B cell (primary cell): Measurements from ENCODE around the gene FBXO41. TPM values are rescaled to one million over a fixed set of nuclear protein-coding genes. Genes with fewer than 3 reads are reported as not detected.
"Not testable (repeated sequence)": the region's sequence is repeated elsewhere in the genome, so short reads cannot be mapped to it uniquely, and the experiment has no call there.

Experiments used
- ATAC-seq: fragments of 200-7000 bp; cut with Tn5 transposase; one replicate; pipeline ENCODE4 v1.10.0; 2021; ENCODE audit warnings: low read depth, mild to moderate bottlenecking, moderate number of reproducible peaks, moderate library complexity
- CTCF ChIA-PET: fragments of 350-600 bp; sonication (Branson Sonifier 250); formaldehyde crosslinking; loops from one replicate; lab custom pipeline; 2021; ENCODE audit warnings: antibody characterized with exemption, inconsistent platforms; lab: Charles Lee
- POLR2A ChIA-PET: fragments of 350-600 bp; sonication (Branson Sonifier 250); formaldehyde crosslinking; loops from one replicate; lab custom pipeline; 2021; ENCODE audit warnings: antibody characterized with exemption; lab: Charles Lee
- DNase-seq: peaks from one replicate; pipeline ENCODE4 v3.0.0; 2013
- H2AFZ ChIP-seq: 2 replicates; pipeline ENCODE4 v1.6.1; 2012; ENCODE audit warnings: mild to moderate bottlenecking, low read depth, low read length; ENCODE audit not compliant: insufficient read depth, poor library complexity, severe bottlenecking
- H3K27ac ChIP-seq, 2 donors: 1 replicate in 1 of 2; 2 replicates in 1 of 2; pipeline ENCODE4 v1.5.1; 2012 to 2013; ENCODE audit warnings: low read length in 2 of 2, mild to moderate bottlenecking in 2 of 2, moderate library complexity in 1 of 2
- H3K27me3 ChIP-seq, 4 experiments: fragments of 200-600 bp in 1 of 4; sonication (generic) in 1 of 4; replicated peaks in 1 of 4; 1 replicate in 2 of 4; 2 replicates in 2 of 4; pipeline versions ENCODE4 v1.6.1 to v1.7.0; 2013 to 2016; ENCODE audit warnings: low read length in 3 of 4, mild to moderate bottlenecking in 2 of 4, mixed read lengths in 1 of 4, moderate library complexity in 1 of 4; ENCODE audit not compliant: insufficient read depth in 4 of 4, control insufficient read depth in 3 of 4; ENCODE audit errors: control extremely low read depth in 1 of 4
- H3K36me3 ChIP-seq, 2 experiments: replicated peaks in 1 of 2; 1 replicate in 1 of 2; 2 replicates in 1 of 2; pipeline versions ENCODE4 v1.6.1 to v1.7.1; 2013; ENCODE audit warnings: low read length in 1 of 2; ENCODE audit not compliant: insufficient read depth in 2 of 2, control insufficient read depth in 1 of 2; ENCODE audit errors: control extremely low read depth in 1 of 2, extremely low read depth in 1 of 2
- H3K4me1 ChIP-seq, 2 donors: fragments of 200-600 bp in 1 of 2; sonication (generic) in 1 of 2; 1 replicate in 1 of 2; 2 replicates in 1 of 2; pipeline versions ENCODE4 v1.5.1 to v1.6.1; 2013 to 2017; ENCODE audit warnings: low read length in 2 of 2; ENCODE audit not compliant: control insufficient read depth in 2 of 2, insufficient read depth in 2 of 2
- H3K4me2 ChIP-seq: replicated peaks from 2 replicates; pipeline ENCODE3; 2012; ENCODE audit warnings: mild to moderate bottlenecking, low read depth, low read length; ENCODE audit not compliant: poor library complexity, severe bottlenecking
- H3K4me3 ChIP-seq, 5 experiments: fragments of 200-600 bp in 1 of 5; sonication (generic) in 1 of 5; 1 replicate in 3 of 5; 2 replicates in 2 of 5; pipeline versions ENCODE4 v1.5.1 to v1.7.0; 2011 to 2016; ENCODE audit warnings: low read length in 4 of 5, mild to moderate bottlenecking in 4 of 5, low read depth in 2 of 5, control low read depth in 1 of 5, moderate library complexity in 1 of 5; ENCODE audit not compliant: insufficient read depth in 1 of 5; ENCODE audit errors: control extremely low read depth in 1 of 5, extremely low read depth in 1 of 5
- H3K79me2 ChIP-seq: fragments of 200-600 bp; sonication (generic); one replicate; pipeline ENCODE4 v1.6.0; 2016; ENCODE audit warnings: low read length; ENCODE audit not compliant: control insufficient read depth, insufficient read depth
- H3K9ac ChIP-seq: fragments of 200-600 bp; sonication (generic); 2 replicates; pipeline ENCODE4 v1.6.1; 2017; ENCODE audit warnings: mild to moderate bottlenecking, low read length, moderate library complexity
- H3K9me3 ChIP-seq, 3 donors: one replicate each; pipeline versions ENCODE4 v1.6.1 to v1.7.1; 2013; ENCODE audit warnings: low read length in 2 of 3; ENCODE audit not compliant: control insufficient read depth in 2 of 3, insufficient read depth in 1 of 3; ENCODE audit errors: control extremely low read depth in 1 of 3
- H4K20me1 ChIP-seq: 2 replicates; pipeline ENCODE4 v1.6.0; 2012; ENCODE audit warnings: mild to moderate bottlenecking, low read length; ENCODE audit not compliant: insufficient read depth, control insufficient read depth, poor library complexity, severe bottlenecking
- H3K27ac Mint-ChIP-seq: one replicate; pipeline ENCODE4 v1.8.0; 2021; ENCODE audit warnings: mixed read lengths
- H3K27me3 Mint-ChIP-seq: one replicate; pipeline ENCODE4 v1.8.0; 2021; ENCODE audit warnings: mixed read lengths
- H3K4me1 Mint-ChIP-seq: one replicate; pipeline ENCODE4 v1.8.0; 2021; ENCODE audit warnings: mixed read lengths
- H3K4me3 Mint-ChIP-seq: one replicate; pipeline ENCODE4 v1.8.0; 2021; ENCODE audit warnings: mixed read lengths
- H3K9me3 Mint-ChIP-seq: one replicate; pipeline ENCODE4 v1.8.0; 2022; ENCODE audit warnings: mixed read lengths; ENCODE audit not compliant: insufficient read depth
- EZH2 ChIP-seq: IDR thresholded peaks from 2 replicates; pipeline ENCODE4 v1.6.1; 2012; ENCODE audit warnings: borderline replicate concordance, low read depth, mild to moderate bottlenecking, moderate library complexity, low read length; ENCODE audit not compliant: insufficient read depth, poor library complexity, severe bottlenecking
- WGBS: methylation state at CpG from one replicate; pipeline ENCODE4 v1.1.5; 2013; ENCODE audit warnings: missing lambda C conversion rate; ENCODE audit not compliant: insufficient coverage; 5-methylcytosine and 5-hydroxymethylcytosine counted together
- intact Hi-C: fragments of 100-400 bp; cut with micrococcal nuclease; formaldehyde crosslinking; loops from one replicate; pipeline ENCODE4 v1.10.0; 2022
- polyA plus RNA-seq: library from polyadenylated mRNA; depleted of rRNA; stranded (reverse); fragments of >200 nt; gene quantifications from 2 replicates; pipeline ENCODE4 v1.2.3, GENCODE V29; 2012
- total RNA-seq, 2 donors: library from RNA; stranded (reverse); fragments of 120-200 nt in 1 of 2; gene quantifications; 1 replicate in 1 of 2; 2 replicates in 1 of 2; pipeline versions ENCODE4 v1.2.3 to v1.2.4, GENCODE V29; 2013 to 2022
- TF ChIP-seq, protein P1 (sequence below): fragments of 200-600 bp; IDR thresholded peaks from one replicate; pipeline ENCODE4 v1.8.0; 2022; ENCODE audit warnings: antibody characterized with exemption, mild to moderate bottlenecking

FBXO41 gene
- total and polyA plus RNA-seq, 2 donors (not counting 1 experiment from before 2014, with no cell fraction given), result 25.2 to 29.6 TPM

DNA sequence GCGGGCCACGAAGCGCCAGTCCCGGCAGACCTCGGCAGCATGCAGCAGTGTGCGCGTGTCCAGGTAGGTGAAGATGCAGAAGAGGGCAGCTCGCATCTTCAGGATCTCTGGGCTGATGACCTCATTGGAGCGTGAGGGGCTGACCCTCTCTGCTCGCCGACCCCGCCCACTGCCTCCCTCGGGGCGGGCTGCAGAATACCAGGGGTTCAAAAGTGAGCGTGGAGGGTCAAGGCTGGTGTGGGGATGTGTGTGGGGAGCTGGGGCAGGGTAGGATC lies 20.0 kb downstream of the FBXO41 start:
- Mint-ChIP-seq H3K4me1 (peaks cover 14% of the 10 kb centered on the region), H3K9me3 (no peaks in the 10 kb centered on the region), H3K27me3 (no peaks in the 10 kb centered on the region), H3K4me3 (no peak overlapping the region), H3K27ac (no peak overlapping the region)
- no peak overlapping the region for H3K4me3 ChIP-seq
- H3K4me2 ChIP-seq, result no peak overlapping the region
- H2AFZ ChIP-seq, result no peak overlapping the region
- intact Hi-C loops, result no loop called here
- WGBS, result 95% methylated on average over 14 of the region's 15 CpGs
- no peaks in the 10 kb centered on the region for H3K27me3 ChIP-seq
- no peaks in the 10 kb centered on the region for H3K4me1 ChIP-seq
- no peak for ATAC-seq
- ChIA-PET POLR2A (no interaction called here), CTCF (no interaction called here)
- peaks cover 0 to 19% of the 10 kb centered on the region in 2 experiments for H3K36me3 ChIP-seq
- H3K79me2 ChIP-seq, result peaks cover 24% of the 10 kb centered on the region
- H3K9me3 ChIP-seq, result no peaks in the 10 kb centered on the region
- TF ChIP-seq EZH2, result no peak
- TF ChIP-seq, protein P1, sequence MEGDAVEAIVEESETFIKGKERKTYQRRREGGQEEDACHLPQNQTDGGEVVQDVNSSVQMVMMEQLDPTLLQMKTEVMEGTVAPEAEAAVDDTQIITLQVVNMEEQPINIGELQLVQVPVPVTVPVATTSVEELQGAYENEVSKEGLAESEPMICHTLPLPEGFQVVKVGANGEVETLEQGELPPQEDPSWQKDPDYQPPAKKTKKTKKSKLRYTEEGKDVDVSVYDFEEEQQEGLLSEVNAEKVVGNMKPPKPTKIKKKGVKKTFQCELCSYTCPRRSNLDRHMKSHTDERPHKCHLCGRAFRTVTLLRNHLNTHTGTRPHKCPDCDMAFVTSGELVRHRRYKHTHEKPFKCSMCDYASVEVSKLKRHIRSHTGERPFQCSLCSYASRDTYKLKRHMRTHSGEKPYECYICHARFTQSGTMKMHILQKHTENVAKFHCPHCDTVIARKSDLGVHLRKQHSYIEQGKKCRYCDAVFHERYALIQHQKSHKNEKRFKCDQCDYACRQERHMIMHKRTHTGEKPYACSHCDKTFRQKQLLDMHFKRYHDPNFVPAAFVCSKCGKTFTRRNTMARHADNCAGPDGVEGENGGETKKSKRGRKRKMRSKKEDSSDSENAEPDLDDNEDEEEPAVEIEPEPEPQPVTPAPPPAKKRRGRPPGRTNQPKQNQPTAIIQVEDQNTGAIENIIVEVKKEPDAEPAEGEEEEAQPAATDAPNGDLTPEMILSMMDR, result no peak
- H4K20me1 ChIP-seq, result peaks cover 5% of the 10 kb centered on the region
- no peak for DNase-seq
- H3K9ac ChIP-seq, result no peak overlapping the region
- H3K27ac ChIP-seq, result no peak overlapping the region

DNA sequence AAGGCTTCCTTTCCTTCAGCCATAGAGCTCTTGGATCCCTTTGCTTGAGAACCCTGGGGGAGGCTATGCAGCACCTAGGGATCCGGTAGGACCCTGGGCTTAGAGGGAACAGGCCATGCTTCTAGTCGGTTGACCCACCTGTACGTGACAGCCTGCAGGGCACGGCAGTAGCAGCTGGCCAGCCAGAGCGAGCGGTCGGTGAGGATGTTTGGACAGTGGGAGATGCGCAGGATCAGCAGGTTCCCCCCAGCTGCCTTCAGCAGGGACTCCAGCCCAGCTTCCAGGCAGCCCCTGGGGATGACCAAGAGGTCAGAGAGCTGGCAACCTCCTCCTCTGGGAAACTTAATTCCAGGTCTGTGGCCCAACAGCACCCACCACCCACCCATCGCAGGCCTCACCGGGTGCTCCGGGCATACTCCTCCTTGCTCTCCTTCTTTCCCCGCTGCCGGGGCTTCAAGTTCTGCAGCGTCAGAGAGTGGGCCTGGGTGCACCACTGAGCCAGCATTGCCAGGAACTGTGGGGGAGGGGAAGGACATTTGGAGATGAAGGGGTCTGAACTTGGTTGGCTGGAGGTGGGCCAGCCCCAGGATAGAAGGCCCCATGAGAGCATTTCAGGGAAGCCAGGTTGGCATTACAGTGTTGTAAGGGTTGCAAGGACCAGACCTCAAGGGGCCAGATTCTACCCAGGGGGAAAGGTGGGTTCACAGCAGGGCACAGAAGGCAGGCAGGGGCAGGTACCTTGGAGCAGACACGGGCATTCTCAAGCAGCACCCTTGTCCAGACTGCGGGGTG lies 20.5 kb downstream of the FBXO41 start:
- H3K9ac ChIP-seq, result no peak overlapping the region
- H2AFZ ChIP-seq, result no peak overlapping the region
- no peaks in the 10 kb centered on the region for H3K4me1 ChIP-seq
- ChIA-PET POLR2A (no interaction called here), CTCF (no interaction called here)
- no peak for TF ChIP-seq EZH2
- TF ChIP-seq, protein P1, result no peak
- ATAC-seq (no peak), DNase-seq (no peak)
- no peak overlapping the region for H3K4me2 ChIP-seq
- intact Hi-C loops, result no loop called here
- H3K4me3 Mint-ChIP-seq, result no peak overlapping the region
- no peak overlapping the region for H3K27ac Mint-ChIP-seq
- no peaks in the 10 kb centered on the region for H3K9me3 Mint-ChIP-seq
- H4K20me1 ChIP-seq, result peaks cover 3% of the 10 kb centered on the region
- 98% methylated on average over 16 of the region's 16 CpGs for WGBS
- H3K4me1 Mint-ChIP-seq, result peaks cover 14% of the 10 kb centered on the region
- peaks cover 0 to 25% of the 10 kb centered on the region in 2 experiments for H3K36me3 ChIP-seq
- no peaks in the 10 kb centered on the region for H3K9me3 ChIP-seq
- no peaks in the 10 kb centered on the region for H3K27me3 Mint-ChIP-seq
- peaks cover 22% of the 10 kb centered on the region for H3K79me2 ChIP-seq
- no peak overlapping the region for H3K4me3 ChIP-seq
- H3K27me3 ChIP-seq, result no peaks in the 10 kb centered on the region
- H3K27ac ChIP-seq, result no peak overlapping the region

DNA sequence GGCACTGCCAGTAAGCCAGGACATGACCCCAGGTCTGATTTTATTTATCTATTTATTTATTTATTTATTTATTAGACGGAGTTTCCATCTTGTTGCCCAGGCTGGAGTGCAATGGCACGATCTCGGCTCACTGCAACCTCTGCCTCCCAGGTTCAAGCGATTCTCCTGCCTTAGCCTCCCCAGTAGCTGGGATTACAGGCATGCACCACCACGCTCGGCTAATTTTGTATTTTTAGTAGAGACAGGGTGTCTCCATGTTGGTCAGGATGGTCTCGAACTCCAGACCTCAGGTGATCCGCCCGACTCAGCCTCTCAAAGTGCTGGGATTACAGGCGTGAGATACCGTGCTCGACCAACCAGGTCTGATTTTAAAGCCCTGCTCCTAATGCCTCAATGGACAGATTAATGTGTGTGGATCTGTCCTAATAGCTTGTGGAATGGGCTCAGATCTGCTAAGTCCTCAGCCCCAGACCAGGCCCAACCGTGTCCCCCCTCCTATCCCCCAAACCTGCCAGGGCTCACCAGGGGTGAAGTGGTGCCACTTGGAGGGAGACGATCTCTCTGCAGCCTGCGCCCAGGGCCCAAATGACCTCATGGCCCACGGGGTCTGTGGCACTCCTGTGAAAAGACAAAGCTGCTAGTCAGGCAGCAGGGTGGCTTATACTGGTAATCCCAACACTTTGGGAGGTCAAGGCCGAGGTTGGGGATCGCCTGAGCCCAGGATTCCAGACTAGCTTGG lies 21.4 kb downstream of the FBXO41 start:
- H3K4me3 ChIP-seq, H3K27ac Mint-ChIP-seq, intact Hi-C loops, H3K9ac ChIP-seq, H3K9me3 Mint-ChIP-seq, DNase-seq, H2AFZ ChIP-seq, POLR2A ChIA-PET, CTCF ChIA-PET, H3K27me3 Mint-ChIP-seq, H3K4me3 Mint-ChIP-seq, H3K4me1 ChIP-seq, H3K9me3 ChIP-seq, H3K4me1 Mint-ChIP-seq, H3K4me2 ChIP-seq, ATAC-seq, H3K27me3 ChIP-seq, H4K20me1 ChIP-seq, H3K27ac ChIP-seq: not testable (repeated sequence)
- H3K79me2 ChIP-seq, result peaks cover 14% of the 10 kb centered on the region
- H3K36me3 ChIP-seq, result peaks cover 0 to 33% of the 10 kb centered on the region in 2 experiments
- 100% methylated on average over 9 of the region's 18 CpGs for WGBS
